Measurements from ENCODE around the gene DGLUCY. TPM values are rescaled to one million over a fixed set of nuclear protein-coding genes. Genes with fewer than 3 reads are reported as not detected.
"Not testable (repeated sequence)": the region's sequence is repeated elsewhere in the genome, so short reads cannot be mapped to it uniquely, and the experiment has no call there.

DGLUCY gene
- total RNA-seq, 1 experiment from 2014 or later, result 91.4 TPM

GRCh38 chr14:91098591-91098990 lies 15.3 kb upstream of the DGLUCY start:
- in situ Hi-C loops (cut with HindIII; ENCODE audit: low sequenced_read_pairs), result no loop called here
- DNase-seq (ENCODE audit: low spot score), result no peak

DNA sequence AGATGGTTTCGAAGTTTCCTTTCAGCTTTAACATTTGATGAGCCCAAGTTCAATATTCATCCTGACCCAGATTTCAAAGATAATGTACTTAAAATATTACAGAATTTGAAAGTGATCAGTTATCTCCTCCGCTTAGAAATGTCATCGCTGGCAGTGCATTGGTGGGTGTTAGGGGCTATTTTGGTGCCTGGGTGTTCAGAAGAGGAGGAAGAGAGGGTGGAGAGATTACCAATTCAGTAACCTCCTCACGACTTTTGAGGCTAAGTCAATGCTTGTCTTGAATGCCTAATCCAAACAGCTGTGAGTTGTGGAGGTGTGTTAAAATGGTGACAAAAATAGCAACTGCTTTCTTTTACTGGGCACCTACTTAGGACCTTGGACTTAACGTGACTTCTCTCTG lies 13.8 kb upstream of the DGLUCY start:
- in situ Hi-C loops (cut with HindIII; ENCODE audit: low sequenced_read_pairs), result no loop called here
- DNase-seq (ENCODE audit: low spot score), result no peak

DNA sequence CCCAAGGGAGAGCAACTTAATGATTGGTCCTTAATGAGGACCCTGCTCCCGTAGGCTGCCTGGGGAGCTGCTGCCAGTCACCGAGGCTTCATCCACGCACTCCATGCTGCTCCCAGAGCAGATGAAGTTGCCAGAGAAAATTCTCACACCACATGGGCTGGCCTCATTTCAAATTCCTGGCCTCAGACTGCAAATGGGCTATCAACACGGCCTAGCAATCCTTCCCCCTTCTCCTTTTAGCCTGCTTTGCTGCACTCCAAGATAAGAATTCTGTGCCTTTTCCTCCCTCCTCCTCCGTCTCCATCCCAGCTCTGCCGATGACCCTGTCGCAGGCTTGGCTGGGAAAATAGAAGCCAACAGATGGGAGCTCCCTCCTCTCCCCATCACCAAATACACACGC lies 10.8 kb upstream of the DGLUCY start:
- in situ Hi-C loops (cut with HindIII; ENCODE audit: low sequenced_read_pairs), result no loop called here
- DNase-seq (ENCODE audit: low spot score), result peak; percentile 88

- peak; percentile 84 for DNase-seq (ENCODE audit: low spot score)
- in situ Hi-C loops (cut with HindIII; ENCODE audit: low sequenced_read_pairs), result no loop called here
Measured at GRCh38 chr14:91108941-91109611, 4.8 kb upstream of the DGLUCY start.

GRCh38 chr14:91111443-91111842 lies 2.4 kb upstream of the DGLUCY start:
- no peak for DNase-seq (ENCODE audit: low spot score)
- in situ Hi-C loops (cut with HindIII; ENCODE audit: low sequenced_read_pairs), result no loop called here

DNA sequence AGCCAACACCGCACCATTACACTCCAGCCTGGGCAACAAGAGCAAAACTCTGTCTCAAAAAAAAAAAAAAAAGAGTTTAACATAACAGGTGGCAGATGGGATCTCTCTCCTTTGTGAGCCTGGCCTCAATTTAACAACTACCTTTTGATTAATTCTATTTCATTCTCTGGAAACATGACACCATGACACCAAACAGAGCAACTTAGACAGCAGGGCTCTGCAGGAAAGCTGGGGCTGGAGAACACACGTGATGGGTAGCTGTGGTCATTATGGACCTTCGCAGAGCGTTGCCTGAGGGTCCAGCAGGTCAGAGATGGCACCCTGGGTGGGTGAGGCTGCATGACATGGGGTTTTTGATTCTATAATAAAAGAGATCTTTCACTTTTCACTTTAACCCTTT lies 1.7 kb upstream of the DGLUCY start:
- DNase-seq (ENCODE audit: low spot score), result peak; percentile 45

DNA sequence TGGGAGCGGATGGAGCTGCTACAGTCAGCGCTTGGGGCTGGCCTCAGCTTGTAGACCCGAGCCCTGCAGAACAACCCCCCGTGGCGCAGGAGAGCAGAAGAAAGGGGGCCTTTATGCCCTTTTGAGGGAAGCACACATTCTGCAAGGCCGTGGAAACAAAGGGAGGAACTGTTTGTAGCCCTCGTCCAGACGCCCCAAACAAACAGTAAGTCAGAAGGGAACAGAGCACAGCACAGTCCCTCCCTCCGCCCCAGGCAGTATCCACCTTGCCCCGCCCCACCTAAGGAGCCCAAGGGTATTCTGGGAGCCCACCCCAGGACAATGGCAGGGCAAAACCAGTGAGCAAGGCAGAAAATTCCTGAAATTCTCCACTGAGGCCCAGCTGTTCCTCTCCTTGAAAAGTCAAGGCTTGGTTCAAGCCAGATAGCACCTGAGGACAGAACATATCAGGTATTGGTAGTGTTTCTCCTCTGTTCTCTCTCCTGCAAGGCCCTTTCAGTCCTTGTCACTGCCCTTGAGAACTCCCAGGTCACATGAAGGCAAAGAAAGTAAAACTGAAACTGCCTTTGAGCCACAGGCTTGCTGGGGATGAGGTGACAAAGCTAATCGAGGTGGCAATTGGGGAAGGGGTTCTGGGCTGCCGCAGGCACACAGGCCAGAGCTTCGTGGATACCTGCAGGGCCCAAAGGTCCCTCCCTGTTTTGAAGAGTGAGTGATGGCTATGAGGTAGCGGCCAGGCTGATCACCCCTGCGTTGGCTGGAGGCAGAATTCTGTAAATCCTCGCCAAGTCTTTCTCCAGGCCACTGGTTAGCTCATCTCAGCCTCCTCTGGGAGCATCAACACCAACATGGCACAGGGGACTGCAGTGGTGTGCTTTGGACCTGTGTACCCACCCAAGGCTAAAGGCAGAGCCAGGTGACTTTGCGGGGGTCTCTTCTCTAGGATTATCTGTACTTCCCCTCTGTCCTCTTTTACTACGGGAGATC lies 499 bp downstream of the DGLUCY start:
- in situ Hi-C loops (cut with HindIII; ENCODE audit: low sequenced_read_pairs), result no loop called here

More for the DNA sequence above, 1.7 kb upstream of the DGLUCY start:
- in situ Hi-C loops (cut with HindIII; ENCODE audit: low sequenced_read_pairs), result no loop called here

DNA sequence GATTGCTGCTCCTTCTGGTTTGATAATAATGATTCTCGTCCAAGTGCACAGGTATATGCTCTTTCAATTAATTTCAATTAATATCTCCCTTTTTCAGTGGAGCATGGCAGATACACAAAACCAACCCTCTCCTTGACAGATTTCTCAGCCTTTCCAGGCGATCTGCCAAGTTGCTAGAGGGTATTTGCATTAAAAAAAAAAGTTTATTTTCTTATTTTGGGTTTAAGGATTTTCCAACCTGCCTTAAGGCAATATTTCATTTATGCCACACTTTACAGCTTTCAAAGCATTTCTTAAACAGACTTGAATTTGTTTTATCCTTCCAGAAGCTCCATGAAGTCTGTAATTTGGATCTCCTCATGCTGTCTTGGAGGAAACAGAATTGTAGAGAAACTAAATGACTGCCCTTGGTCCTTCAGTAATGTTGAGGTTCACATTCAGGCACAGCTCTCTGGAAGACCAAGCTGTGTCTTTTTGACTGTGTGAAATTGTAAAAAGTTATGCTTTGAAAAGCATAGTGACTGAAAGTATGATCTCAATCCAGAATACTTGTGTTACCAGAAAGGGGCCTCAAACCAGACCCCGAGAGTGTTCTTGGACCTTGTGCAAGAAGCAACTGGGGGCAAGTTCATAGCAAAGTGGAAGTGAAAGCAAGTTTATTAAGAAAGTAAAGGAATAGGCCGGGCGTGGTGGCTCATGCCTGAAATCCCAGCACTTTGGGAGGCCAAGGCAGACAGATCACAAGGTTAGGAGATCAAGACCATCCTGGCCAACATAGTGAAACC lies 2.3 kb downstream of the DGLUCY start:
- in situ Hi-C loops (cut with HindIII; ENCODE audit: low sequenced_read_pairs), result no loop called here
- peak; percentile 44 for DNase-seq (ENCODE audit: low spot score)

More for the DNA sequence above, 499 bp downstream of the DGLUCY start:
- DNase-seq (ENCODE audit: low spot score), result peak; percentile 74

GRCh38 chr14:91116913-91117588 lies 3.2 kb downstream of the DGLUCY start:
- no peak for DNase-seq (ENCODE audit: low spot score)
- in situ Hi-C loops (cut with HindIII; ENCODE audit: low sequenced_read_pairs), result no loop called here

DNA sequence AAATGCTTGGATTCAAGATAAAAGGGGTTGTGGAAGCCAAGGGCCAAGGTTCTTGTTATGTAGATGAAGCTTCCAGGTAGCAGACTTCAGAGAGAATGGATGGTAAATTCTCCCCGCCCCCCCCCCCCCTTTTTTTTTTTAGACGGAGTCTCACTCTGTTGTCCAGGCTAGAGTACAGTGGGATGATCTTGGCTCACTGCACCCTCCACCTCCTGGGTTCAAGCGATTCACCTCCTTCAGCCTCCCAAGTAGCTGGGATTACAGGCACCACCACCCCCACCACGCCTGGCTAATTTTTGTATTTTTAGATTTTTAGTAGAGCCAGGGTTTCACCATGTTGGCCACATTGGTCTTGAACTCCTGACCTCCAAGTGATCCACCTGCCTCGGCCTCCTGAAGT lies 4.1 kb downstream of the DGLUCY start:
- DNase-seq (ENCODE audit: low spot score), result no peak

DNA sequence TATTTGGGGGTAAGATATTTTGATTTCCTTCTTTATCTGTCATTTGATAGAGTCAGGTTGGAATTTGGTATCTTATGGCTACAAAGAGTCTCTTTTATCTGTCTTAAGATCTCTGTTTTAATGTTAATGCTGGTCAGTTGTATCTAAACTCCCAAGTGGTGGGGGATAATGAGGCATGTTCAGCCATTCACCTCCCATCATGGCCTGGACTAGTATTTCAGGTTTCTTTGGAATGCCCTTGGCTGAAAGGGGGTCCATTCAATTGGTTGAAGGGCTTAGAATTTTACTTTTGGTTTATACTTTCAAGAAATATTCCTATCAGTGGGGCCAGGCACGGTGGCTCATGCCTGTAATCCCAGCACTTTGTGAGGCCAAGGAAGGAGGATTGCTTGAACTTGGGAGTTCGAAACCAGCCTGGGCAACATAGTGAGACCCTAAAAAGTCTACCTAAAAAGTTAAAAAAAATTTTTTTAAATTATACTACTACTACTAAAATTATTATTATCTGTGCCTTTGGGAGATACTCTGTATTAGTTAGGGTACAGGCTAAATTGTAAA lies 4.7 kb downstream of the DGLUCY start:
- in situ Hi-C loops (cut with HindIII; ENCODE audit: low sequenced_read_pairs), result no loop called here
- no peak for DNase-seq (ENCODE audit: low spot score)

More for the DNA sequence above, 4.1 kb downstream of the DGLUCY start:
- in situ Hi-C loops (cut with HindIII; ENCODE audit: low sequenced_read_pairs), result no loop called here

- no peak for DNase-seq (ENCODE audit: low spot score)
- in situ Hi-C loops (cut with HindIII; ENCODE audit: low sequenced_read_pairs), result no loop called here
Measured at GRCh38 chr14:91119556-91120311, 5.9 kb downstream of the DGLUCY start.

DNA sequence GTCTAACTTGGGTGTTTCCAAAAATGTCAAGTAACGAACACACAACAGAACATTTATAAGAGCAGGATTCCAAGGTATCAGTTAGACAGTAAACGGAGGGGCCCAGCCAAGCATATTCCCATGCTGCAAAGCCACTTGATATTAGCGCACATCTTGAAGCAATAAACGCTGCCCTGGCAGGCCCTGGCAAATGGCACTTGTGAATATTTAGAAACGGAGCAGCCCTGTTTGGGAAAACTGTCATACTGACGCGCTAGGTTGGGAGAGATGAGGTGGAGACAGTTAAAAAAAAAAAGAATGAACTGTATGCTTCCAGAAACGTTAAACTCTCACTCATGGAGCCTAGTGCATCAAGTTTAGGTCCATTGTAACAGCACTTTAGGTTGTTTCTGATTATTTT lies 9.3 kb downstream of the DGLUCY start:
- in situ Hi-C loops (cut with HindIII; ENCODE audit: low sequenced_read_pairs), result no loop called here
- DNase-seq (ENCODE audit: low spot score), result no peak

- in situ Hi-C loops (cut with HindIII; ENCODE audit: low sequenced_read_pairs); DNase-seq (ENCODE audit: low spot score): not testable (repeated sequence)
Measured at GRCh38 chr14:91124406-91125270, 10.8 kb downstream of the DGLUCY start.

GRCh38 chr14:91125271-91125660 lies 11.4 kb downstream of the DGLUCY start:
- peak; percentile 93 for DNase-seq (ENCODE audit: low spot score)
- in situ Hi-C loops (cut with HindIII; ENCODE audit: low sequenced_read_pairs), result no loop called here

DNA sequence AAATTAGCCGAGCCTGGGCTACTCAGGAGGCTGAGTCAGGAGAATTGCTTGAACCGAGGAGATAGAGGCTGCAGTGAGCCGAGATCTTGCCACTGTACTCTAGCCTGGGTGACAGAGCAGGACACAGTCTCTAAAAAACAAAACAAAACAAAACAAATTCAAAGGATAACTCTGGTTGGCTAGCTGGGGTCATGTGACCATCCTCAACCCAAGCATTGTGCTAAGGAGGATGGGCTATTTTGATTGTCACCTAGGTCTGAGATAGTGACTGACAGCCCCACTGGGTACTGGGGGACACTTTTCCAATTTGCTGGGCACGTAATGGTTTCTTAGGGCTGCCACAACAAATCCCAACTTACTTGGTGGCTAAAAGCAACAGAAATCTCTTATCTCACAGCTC lies 11.9 kb downstream of the DGLUCY start:
- no peak for DNase-seq (ENCODE audit: low spot score)
- in situ Hi-C loops (cut with HindIII; ENCODE audit: low sequenced_read_pairs), result no loop called here

GRCh38 chr14:91126761-91127160 lies 12.9 kb downstream of the DGLUCY start:
- no peak for DNase-seq (ENCODE audit: low spot score)
- in situ Hi-C loops (cut with HindIII; ENCODE audit: low sequenced_read_pairs), result no loop called here
